Body of pancreas (tissue), 4 donors: ENCODE measurements around the gene PLEKHG3.

Experiments
- POLR2A ChIP-seq, 3 donors: fragments of 450-650 bp; IDR thresholded peaks; one replicate each; pipeline ENCODE4 v1.6.1; 2016; ENCODE audit warnings: antibody characterized with exemption in 3 of 3, mild to moderate bottlenecking in 2 of 3
- TF ChIP-seq, protein P1 (sequence below), 7 experiments: fragments of 450-650 bp in 4 of 7; fragments of 200-600 bp in 3 of 7; sonication (generic) in 3 of 7; IDR thresholded peaks; one replicate each; pipeline ENCODE4 v1.5.1; 2016 to 2019; ENCODE audit warnings: antibody characterized with exemption in 7 of 7

DNA sequence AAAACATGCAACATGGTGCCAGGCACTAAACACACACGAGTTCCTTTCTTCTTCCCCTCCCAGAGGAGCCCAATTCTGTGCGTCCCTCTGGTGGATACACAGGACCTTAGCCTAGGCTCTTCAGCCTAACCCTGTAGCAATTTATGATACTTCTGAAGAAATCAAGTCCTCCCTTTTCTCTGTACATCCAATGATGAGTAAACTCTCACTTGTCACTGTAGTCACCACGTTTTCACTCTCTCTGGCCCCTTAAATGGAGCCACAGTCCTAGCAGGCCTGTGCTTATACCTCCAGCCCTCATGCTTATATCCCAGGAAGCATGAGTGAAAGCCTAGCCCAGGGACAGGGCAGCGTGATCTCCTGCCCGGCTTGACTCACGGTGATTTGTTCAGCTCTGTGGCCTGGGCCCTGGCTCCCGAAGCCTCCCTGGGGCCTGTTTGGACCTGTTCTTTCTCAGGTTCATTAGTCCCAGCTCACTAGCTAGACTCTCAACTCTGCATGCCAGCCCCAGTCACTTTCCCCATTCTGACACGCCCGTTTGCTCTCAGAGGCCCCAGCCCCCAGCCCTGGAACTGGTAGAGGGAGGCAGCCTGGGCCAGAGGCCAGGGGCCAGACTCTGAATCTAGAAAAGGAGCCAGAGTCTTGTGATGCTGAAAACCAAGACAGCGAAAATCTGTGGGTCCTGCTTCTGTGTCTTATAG is 24.1 kb upstream of the PLEKHG3 start:
- TF ChIP-seq, protein P1, sequence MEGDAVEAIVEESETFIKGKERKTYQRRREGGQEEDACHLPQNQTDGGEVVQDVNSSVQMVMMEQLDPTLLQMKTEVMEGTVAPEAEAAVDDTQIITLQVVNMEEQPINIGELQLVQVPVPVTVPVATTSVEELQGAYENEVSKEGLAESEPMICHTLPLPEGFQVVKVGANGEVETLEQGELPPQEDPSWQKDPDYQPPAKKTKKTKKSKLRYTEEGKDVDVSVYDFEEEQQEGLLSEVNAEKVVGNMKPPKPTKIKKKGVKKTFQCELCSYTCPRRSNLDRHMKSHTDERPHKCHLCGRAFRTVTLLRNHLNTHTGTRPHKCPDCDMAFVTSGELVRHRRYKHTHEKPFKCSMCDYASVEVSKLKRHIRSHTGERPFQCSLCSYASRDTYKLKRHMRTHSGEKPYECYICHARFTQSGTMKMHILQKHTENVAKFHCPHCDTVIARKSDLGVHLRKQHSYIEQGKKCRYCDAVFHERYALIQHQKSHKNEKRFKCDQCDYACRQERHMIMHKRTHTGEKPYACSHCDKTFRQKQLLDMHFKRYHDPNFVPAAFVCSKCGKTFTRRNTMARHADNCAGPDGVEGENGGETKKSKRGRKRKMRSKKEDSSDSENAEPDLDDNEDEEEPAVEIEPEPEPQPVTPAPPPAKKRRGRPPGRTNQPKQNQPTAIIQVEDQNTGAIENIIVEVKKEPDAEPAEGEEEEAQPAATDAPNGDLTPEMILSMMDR (IDR thresholded peaks at IDR 0.05) = no peak
- no peak for TF ChIP-seq POLR2A (IDR thresholded peaks at IDR 0.05)
